NCI-H1417 treated with DMSO at 0.1 percent for 48 hours (cell line): ENCODE data around the gene PER1.

ENCODE experiments used
- DNase-seq: peaks from one replicate; lab custom pipeline; 2025; lab: John Stamatoyannopoulos, UW

The PER1 gene

DNA sequence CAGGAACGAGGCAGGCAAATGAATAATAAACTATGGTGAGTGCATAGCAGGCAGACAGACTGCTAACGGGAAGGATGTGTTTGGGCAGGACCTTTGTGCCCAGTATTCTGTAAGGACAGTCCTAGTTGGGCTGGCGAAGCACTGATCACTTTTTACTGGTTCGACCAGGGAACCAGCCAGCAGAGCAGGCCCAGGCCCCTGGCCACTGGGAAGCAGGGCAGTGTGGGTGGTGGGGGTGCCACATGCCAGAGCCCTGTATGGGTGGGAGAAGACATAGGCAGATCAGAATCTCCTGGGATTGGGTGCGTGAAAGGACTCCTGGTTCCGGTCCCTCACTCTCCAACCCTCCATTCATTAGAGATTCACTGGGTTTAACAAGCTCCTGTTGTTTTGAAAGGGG is 14.5 kb upstream of the PER1 start:
- no peak for DNase-seq

DNA sequence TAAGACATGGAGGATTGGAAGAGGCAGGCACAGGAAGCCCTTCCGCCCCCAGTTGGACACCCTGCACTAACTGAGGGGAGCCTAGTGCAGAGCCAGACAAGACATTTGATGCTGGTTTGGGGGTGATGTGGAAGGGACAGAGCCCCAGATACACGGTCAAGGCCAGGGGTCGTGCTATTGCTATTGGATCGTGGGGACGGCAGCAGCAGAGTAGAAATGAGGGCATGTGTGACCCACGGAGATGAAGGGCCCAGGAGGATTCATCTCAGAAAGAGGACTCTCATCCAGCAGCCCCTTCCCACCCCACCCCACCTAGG is 12.6 kb upstream of the PER1 start:
- DNase-seq = no peak

DNA sequence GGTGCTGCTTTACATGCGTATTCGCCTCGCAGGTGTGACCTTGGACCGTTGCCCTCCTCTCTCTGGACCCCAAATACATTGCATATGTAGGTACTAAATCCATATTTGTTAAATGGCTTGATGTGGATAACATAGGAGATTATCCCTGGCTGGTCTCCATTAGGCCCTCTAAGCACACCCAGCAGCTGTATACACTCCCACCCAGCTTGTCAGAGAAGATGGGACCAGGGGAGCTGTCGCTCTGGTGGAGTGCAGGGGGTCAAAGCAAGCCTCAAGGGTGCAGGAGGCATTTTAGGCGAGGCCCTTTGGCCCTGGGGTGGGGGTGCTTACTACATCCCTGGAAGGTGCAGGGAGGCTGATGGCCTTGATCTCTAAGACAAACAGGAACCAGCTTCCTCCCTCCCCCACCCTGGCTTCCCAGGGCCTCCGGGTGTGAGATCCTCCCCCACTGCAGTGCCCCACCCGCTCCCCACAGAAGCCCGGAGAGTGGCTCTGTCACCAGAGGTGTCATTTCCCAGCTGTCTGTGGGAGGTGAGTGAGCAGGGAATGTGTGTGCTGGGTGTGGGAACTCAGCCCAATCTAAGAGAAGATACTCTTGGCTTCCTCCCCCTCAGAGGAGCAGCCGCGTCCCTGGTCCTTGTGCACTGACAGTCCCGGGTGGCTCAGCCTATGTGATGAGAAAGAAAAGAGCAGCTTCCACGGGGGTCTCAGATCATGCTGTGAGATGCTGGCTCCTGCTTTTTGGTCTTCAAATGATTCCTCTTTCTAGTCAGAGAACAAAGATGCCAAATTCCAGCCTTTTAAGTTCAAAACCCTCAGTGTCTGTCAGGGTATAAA is 12.0 kb upstream of the PER1 start:
- DNase-seq = no peak

DNA sequence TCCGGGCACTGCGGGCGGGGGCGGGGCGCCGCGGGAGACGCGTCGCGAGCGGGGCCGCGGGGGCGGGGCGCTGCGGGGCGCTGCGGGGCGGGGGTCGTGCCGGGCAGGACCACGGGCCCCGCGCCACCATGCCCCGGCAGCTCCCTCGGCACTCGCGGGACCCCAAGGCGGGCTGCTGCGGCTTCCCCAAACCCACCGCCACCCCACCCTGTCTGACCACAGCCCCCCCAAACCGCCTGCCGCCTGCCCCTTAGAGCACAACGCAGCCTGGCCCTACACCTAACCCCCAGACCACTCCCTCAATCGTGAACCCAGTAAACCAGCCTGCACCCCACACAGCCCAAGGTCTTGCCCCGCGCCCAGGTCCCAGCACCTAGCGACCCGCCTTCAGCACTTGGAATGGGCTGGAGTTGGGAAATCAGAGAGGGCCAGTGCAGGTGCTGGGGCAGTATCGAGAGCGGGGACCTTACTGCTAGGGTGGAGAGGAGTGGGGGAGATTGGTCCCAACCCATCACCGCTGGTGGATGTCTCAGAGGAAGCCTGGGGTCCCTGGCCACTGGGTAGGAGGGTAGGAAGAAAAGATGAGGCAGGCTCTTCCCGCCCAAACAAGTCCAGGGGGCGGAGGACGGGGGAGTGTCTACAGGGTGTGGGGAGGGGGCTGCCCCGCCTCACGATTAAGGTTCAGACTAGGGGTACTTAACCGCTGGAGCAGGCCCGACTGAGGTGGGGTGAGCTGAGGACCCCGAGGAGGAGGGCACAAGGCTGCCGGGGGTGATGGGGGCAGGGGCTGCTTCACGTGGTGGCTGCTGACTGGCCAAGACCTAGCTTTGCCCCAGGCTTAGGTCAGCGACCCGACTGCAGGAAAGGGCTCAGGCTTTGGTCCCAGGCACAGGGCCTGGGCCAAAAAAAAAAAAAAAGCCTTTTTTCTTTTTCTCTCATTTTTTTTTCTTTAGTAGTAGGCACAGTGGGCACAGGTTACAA is 11.1 kb upstream of the PER1 start:
- DNase-seq = no peak

DNA sequence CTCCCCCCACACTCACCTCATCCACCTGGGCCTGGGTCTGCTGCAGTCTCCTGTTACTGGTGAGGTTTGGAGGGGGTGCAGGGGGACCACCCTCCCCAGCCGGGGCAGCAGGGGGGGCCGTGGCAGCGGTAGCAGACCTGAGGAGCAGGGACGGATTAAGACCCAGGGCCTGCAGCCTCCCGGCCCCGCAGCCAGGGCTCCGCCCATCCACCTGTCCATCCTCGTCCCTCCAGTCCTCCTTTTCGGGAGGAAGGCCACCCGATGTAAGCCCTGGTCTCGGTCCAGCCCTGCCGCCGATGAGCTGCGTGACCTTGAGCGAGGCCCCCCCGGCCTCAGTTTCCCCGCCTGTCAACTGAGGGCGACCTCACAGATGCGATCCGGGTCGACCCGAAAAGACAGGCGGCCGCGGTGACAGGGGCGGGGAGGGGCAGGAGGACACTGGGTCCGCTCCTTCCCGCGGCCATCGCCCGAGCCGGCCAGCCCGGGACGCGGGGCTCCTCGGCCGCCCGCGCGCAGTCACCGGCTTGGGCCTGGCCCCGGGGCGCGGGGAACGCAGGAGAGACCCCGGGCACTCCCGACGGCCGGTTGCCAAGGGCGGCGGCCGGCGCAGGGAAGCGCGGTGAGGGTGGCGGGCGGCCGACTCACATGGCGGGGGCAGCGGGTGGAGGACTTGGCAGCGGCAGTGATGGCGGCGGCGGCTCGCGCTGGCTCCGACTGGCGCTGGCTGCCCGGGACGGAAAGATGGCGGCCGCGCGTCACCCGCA is 10.2 kb upstream of the PER1 start, which contains the start of gene VAMP2:
VAMP2 (minus strand) TSS at position 716 of the 764 bp plus-strand sequence; CDS start at position 647, 69 bp downstream.
- no peak for DNase-seq

DNA sequence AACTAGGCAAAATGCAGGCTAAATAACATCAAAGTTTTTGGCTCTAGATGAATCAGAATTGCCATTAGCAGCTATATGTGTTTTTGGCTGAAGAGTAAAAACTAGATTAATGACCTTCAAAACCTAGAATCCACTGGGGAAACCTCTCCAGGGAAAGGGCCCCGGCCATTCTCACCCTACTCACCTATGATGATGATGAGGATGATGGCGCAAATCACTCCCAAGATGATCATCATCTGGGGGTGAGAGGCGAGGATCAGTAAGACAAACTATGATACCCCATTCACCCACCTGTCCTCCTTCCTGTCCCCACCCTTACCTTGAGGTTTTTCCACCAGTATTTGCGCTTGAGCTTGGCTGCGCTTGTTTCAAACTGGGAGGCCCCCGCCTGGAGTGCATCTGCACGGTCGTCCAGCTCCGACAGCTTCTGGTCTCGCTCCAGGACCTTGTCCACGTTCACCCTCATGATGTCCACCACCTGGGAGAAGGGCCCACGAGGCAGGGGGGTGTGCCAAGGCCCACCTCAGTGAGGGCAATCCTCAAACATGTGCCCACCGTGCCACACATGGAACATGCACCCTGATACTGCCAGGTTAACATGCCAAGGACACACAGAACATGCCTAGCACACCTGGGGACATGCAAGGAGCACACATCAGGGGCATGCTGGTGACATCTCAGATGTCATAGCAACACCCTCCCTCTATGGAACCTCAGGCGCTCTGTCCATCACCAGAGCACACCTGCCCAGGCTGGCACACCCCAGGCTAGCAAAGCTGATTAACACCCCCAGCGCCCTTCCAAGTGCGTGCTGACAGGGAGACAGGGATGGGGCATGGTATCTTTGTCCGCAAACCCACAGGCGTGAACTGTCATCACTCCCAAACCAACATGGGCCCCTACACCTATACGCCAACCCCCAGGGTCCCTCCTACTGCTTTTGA is 9.4 kb upstream of the PER1 start:
- DNase-seq = no peak

DNA sequence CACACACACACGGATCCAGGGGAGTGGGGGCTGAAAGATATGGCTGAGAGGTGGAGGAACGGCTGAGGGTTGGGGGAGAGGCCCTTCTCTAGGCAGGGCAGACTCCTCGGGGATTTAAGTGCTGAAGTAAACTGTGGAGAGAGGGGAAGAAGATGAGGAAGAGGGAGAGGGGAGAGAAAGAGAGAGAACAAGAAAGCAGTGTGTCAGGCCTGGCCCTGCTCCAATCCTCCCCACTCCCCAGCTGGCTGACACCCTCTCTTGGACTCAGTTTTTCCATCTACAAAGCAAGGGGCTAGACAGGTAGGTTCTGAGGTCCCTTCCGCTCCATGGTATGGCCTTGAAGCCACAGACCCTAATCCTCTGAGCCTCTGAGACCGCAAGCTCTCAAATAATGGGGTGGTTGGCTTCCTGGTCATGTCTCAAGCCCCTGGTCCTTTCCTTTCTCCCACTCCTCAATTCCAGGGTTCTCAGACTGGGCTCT is 8.6 kb upstream of the PER1 start:
- no peak for DNase-seq

DNA sequence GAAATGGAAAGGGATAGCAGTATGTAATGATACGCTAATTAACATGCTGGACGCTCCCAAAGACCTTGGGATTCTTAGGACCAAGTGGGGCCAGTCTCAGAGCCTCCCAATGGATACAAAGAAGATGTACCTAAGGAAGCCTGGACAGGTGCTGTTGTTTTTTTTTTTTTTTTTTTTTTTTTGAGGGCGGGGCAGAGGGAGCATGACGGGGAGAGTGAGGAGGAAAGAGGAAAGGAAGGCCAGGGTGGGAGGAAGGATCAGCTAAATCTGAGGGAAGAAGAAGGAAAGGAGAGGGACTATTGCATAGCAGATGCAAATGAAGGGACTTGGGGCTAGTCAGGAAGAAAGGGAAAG is 8.0 kb upstream of the PER1 start:
- DNase-seq = no peak

DNA sequence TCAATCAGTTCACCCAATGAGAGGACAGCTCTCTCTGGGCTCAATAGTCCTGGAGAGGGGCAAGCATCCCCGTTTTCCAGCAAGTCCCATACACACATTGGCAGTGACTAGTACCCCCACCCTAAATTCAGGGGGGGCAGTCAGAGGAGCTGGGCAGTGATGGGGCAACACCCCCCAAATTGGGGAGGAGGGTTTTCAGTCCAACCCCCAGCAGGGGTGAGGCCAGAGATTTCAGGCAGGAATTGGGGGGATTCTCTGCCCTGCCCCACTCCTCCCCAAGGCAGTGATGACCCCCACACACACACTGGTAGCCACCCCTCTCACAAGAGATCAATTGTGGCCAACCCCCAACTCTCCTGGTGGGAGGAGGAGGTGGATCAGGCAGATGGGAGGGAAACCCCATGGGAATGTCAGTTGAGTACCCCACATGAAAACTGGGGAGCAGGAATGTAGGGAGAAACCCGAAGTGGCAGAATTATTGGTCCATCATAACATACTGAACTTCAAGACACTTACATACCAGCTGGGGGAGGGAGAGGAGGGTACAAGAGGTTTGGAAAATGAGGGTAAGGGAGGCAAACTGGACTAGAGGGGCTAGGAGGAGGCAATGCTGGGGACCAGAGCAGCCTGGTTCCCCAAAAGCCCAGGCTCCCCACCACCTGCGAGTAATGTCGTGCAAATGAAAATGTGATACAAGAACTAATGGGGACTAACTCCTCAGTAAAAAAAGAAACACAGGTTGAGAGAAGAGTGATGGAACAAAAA is 7.4 kb upstream of the PER1 start:
- no peak for DNase-seq

DNA sequence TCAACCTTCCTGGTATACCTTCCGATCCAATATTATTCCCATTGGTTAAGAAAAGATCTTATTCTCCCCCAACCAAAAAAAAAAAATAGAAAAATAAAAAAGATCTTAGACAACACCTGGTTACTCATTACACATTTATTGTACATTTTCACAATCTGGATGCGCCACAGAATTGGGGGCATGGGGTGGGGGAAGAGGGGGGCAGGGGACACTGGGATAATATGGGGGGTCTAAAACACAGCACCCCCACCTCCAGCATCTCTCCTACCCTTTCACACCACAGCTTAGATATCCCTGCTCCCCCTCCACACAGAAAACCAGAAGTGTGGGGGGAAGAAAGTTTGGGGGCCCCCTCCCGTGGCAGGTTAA is 6.8 kb upstream of the PER1 start:
- no peak for DNase-seq

DNA sequence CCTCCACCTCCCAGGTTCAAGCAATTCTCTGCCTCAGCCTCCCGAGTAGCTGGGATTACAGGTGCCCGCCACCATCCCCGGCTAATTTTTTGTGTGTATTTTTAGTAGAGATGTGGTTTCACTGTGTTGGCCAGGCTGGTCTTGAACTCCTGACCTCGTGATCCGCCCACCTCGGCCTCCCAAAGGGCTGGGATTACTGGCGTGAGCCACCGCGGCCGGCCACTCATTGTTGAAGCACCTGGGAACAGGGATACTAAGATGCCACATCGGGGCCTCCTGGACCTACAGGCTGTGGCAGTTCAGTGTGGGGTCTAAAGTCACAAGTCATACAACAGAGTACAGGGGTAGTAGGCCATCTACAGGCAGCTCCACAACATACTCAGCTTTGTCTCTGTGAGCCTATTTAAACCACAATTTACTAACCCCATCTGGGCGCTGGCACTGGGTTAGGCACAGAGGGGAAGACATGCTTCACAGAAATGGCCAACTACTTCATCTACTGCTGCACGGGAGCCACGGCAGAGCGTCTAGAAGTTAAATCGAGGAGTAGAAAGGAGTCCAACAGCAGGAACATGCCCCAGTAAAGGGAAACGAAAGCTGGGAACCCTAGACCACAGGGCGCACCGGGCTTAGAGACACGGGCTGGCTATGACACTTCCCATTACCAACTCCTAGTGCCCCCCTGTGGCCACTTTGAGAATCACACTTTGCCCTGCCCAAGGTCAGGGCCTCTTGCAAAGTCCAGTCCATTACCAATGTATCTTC is 6.2 kb upstream of the PER1 start:
- DNase-seq = no peak

DNA sequence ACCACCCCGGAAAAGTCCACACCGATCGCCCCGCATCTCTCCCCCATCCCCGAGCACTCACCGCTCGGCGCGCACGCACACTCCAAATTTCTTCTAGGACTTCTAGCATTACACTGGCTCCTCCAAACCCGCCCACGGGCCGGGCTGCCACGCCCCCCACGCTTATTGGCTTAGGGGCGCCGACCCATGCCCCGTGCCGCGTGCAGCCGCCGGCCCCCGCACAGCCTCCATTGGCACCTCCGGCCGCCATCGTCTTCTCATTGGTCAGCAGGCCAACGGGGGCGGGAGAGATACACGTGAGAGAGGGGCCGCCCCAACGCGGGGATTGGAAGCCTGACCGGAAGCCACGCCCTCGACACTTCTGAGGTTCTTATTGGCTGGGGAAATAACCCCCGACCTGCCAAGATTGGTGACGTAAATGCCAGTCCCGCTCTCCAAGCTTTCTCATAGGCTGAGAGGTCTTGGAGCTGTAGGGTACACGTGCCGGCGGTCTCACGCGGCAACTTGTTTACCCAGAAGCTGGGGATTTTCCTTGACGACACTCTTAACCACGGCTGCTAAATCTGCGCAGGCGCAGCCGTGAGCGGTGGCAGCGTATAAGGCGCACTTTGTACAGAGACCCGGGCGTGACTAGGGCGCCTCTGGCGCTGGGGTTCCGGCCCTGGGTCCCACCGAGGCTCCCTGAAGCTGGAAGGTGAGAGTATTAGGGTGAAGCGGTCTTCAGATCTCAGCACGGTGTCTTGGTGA is 4.2 kb upstream of the PER1 start:
- DNase-seq = peak; percentile 91

DNA sequence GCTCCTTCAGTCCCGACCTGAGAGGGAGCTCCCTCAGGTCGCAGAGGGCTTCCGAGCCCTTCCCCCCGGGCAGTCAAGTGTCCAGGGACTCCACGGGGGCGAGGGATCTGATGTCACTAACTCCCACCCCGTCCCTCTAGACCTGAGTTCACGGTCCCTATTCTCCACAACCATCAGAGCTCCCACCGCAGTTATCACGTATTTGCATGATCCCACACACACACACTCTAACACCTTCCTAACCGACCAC is 3.7 kb upstream of the PER1 start:
- DNase-seq = no peak

DNA sequence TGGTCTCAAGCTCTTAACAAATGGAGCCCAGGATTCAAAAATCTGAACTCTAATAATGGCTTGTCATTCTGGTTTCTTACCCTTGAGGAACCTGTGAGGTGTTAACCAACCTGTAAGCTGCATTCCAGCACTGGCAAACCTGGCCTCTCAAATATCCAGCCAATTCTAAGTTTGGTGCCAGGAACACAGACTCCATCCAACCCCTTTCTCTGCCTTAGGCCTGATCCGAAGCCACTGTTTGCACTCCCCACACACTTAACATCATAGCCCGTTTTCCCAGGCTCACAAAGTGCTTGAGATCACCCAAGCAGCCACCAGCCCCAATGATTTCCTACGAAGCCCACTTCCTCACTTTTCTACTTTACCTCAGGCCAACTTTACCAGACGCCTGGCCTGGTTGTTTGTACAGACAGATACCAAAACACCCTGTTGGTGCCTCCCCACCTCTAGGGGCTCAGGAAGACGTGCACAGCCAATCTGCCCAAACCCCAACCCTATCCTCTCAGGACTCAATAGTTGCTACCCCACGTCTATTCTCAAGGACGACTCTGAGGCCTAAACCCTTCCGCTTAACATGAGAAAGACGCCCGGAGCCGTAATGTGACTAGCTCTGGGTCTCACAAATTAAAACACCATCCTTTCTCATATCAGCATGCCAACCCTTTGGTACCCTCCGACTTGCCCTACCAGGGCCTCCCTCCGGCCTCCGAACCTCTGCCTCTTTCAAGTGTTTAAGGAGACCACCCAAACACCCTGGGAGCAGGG is 3.2 kb upstream of the PER1 start:
- DNase-seq = no peak

DNA sequence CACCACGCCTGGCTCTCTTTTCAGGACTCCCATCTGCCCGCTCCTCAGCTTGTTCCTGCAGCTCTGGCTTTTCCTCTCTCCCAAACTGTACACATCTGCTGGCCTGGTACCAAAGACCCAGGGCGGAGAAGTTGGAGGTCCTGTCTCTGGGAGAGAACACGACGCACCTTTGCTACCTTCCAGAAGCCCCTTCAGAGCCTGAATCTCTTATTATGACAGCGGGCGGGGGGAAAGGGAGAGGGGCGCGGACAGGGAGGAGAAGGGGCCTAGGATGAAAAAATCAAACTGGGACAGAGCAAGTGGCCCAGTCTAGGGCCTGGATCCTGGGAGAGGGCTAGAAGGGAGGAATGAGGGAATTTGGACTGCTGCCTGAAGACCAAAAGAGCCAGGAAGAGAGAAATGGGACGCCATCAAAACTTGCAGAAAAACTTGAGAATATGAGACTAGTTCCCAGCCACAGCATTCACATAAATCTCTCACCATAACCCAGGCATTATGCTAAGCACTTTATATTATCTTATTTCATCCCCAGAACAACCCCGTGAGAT is 2.5 kb upstream of the PER1 start:
- DNase-seq = no peak

DNA sequence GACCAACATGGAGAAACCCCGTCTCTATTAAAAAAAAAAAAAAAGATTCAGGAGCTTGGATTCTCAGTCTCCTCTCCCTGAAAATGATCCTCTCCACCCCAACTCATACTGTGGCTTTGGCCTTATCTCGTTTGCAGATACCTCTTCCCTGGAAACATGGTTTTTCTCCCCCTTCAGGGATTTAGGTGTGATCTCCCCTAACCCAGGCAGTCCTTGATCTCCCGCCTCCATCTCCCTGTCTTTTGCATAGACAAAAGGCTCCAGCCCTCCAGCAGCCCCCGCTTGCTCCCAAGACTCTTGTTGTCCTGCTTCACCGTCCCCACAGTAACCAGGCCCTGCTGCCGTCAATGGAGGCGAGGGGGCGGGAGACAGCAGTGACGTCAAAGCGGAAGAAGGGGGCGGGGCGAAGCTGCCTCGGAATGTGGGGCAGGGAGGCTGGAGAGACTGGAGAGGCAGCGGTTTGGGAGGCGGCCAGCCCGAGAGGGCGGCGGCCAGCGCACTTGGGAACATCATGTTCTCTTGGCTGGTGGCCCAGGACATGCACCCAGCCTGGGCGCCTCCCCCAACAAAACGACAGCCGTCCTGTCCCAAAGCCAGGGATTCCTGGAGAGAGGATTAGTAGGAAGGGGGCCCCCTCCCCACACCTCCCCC is 1.9 kb upstream of the PER1 start:
- no peak for DNase-seq

DNA sequence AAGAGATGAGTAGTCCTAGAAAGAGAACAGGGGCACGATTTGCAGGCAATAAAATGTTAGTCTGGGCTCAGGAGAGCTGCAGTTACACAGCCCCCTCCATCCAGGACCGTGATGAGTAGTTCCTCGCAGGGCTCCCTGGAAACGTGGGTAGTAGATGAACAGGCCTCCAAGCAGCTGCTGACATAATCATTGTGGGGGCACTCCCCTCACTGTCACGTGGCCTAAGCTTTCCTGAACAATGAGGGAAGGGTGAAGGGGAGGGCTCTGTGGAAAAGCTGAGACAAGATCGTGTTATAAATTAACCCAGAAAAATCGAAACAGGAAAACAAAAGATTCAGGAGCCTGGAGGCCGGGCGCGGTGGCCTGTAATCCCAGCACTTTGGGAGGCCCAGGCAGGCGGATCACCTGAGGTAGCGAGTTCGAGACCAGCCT is 1.3 kb upstream of the PER1 start:
- no peak for DNase-seq

DNA sequence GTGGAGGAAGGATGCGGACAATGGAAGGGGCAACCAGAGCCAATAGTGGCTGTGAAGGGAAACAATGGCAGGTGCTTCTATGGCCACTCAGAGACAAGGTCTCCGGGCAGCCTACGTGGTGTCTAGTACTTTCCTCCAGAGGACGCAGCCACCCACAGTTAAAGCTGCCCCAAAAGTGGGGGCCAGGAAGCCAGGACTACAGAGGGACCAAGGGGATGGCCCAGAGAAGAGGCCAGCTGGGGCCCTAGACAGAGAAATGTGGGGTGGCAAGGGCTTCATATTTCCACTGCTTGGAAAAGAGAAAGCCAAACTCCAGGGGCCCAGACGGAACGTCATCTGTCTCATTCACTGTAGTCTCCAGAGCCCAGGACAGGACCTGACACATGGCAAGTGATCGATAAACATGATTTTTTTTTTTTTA is 837 bp upstream of the PER1 start:
- no peak for DNase-seq
